OCI-M1 (cell line): ENCODE data around the gene ANXA2.
"Not testable (repeated sequence)": the region's sequence is repeated elsewhere in the genome, so short reads cannot be mapped to it uniquely, and the experiment has no call there.

ENCODE experiments used
- DNase-seq: peaks from one replicate; lab custom pipeline; 2025; lab: John Stamatoyannopoulos, UW

ANXA2 gene

DNA sequence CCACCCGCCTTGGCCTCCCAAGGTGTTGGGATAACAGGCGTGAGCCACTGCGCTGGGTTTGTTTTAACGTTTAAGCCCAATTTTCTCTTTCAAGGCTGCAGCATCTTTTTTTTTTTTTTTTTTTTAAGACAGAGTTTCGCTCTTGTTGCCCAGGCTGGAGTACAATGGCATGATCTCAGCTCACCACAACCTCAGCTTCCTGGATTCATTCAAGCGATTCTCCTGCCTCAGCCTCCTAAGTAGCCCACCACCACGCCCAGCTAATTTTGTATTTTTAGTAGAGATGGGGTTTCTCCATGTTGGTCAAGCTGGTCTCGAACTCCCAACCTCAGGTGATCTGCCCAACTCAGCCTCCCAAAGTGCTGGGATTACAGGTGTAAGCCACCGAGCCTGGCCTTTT lies 12.6 kb upstream of the ANXA2 start:
- not testable (repeated sequence) for DNase-seq

GRCh38 chr15:60408463-60408981 lies 10.7 kb upstream of the ANXA2 start:
- peak; percentile 68 for DNase-seq

GRCh38 chr15:60407415-60407805 lies 9.6 kb upstream of the ANXA2 start:
- DNase-seq = no peak

DNA sequence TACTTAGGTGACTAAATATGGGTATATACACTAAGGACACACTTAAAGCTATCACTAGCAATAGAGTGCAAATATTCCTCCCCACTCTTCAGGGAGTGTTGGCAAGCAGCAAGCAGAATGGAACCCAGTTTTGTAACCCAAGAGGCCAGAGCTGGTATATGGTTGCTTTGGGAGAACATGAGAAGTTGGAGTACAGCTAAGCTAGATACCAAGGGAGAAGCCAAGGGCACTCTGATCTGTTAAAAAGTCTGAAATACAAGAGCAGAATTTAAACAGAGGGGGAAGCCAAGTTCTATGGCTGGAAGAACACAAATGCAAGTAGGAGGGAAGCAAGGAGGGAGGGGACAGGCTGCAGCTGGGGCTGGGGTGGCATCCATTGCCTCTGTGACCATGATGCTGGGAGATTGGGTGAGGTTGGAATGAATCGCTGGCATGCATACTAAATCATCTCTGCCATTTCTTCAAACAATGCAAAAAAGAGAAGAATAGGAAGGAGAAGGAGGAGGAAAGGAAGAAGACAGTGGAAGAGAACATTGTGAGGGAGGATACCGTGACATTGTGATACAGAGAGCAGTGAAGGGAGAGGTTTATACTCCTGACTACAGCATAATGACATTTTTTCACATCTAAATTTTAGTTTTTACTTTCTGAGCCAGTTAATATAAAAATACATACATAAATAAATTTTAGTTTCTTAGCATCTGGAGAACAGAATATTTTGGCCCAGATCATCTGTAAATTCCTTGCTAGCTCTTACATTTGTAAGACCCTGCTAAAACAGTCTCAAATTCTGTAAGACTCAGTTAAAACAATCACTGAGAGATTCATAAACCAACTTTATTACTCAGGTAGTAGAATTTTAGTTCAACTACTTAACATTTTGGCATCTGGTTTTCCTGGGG lies 9.0 kb upstream of the ANXA2 start:
- no peak for DNase-seq

GRCh38 chr15:60405399-60405798 lies 7.6 kb upstream of the ANXA2 start:
- no peak for DNase-seq

DNA sequence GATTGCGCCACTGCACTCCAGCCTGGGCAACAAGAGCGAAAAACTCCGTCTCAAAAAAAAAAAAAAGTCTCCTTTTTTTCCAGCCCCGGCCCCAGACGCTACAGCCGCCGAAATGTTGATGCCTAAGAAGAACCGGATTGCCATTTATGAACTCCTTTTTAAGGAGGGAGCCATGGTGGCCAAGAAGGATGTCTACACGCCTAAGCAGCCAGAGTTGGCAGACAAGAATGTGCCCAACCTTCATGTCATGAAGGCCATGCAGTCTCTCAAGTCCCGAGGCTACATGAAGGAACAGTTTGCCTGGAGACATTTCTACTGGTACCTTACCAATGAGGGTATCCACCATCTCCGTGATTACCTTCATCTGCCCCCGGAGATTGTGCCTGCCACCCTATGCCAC lies 6.6 kb upstream of the ANXA2 start:
- not testable (repeated sequence) for DNase-seq

- no peak for DNase-seq
Observed at GRCh38 chr15:60400944-60401343, 3.2 kb upstream of the ANXA2 start.

DNA sequence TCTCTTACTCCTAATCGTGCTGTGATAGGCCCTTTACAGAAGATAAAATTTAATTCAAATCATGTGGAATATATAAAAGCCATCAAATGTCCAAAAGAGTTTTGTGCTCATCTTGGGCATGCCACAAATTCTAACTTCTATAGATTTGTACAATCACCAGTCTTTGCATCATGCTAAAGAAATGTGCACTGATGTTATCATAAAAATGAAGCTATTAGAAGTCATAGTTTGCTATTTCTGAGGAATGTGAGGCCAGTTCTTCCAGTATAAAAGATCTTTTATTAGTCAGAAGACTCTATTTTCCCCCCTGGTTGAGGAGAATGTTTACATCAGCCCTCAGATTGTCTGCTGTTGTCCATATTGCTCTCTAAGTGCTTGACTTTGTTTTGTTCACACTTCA lies 2.1 kb upstream of the ANXA2 start:
- DNase-seq = no peak

- no peak for DNase-seq
Observed at GRCh38 chr15:60399246-60399915, 1.6 kb upstream of the ANXA2 start.

DNA sequence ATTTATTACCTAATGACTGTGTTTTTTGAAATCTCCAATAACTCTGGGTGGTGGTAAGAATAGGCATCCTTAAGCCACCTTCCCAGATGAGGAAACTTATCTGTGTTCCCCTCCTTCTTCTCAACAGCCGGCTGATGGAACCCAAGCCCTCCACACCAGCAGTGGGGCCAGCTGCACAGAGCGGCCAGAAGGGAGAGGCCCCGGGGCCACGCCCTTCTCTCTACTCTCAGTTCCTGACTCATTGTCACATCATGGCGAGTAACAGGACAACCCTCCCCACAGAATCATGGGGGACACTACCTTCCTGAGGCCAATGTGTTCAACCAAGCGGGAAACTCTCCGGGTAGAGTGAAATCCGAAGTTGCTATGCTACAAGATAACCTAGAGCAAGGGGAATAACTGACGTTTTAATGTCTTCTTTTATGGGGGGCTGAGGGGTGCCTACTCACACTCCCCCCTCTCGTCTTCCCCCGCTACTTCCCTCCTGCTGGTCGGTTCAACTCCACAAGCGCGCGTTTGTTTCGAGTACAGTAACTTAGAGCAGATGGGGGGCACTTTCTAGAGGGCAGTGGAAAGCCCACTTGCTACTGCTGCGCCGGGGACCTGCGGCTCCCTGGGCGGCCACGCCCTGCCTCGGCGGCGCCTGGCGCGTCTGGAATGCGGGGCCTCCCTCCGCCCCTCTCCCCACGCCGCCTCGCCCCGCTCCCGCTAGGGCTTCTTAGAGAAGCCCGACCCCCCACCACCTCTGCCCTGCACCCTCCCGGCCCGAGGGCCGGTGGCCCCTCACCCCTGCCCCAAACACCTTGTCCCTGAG lies 621 bp downstream of the ANXA2 start:
- peak; percentile 85 for DNase-seq

GRCh38 chr15:60396560-60396957 lies 1.2 kb downstream of the ANXA2 start:
- no peak for DNase-seq

GRCh38 chr15:60396100-60396499 lies 1.7 kb downstream of the ANXA2 start:
- no peak for DNase-seq

- no peak for DNase-seq
Observed at GRCh38 chr15:60395276-60396011, 2.3 kb downstream of the ANXA2 start.

DNA sequence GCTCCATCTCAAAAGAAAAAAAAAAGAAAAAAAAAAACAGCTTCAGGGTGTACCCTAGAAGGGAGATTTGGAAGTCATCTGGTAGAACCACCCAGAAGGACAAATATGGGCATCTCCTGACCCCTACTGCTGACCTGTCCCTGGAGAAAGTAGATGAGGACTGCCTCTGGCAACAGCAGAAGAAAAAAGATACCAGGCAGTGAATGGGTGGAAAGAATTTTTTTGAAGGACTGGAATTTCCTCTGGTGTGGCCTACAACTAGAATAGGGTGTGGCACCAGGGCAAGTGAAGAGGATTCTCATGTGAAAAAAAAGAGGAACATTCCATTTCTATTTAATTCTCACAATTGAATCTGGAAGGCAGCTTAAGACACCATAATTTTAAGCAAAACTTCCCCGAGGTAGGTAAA lies 3.1 kb downstream of the ANXA2 start:
- DNase-seq = no peak

DNA sequence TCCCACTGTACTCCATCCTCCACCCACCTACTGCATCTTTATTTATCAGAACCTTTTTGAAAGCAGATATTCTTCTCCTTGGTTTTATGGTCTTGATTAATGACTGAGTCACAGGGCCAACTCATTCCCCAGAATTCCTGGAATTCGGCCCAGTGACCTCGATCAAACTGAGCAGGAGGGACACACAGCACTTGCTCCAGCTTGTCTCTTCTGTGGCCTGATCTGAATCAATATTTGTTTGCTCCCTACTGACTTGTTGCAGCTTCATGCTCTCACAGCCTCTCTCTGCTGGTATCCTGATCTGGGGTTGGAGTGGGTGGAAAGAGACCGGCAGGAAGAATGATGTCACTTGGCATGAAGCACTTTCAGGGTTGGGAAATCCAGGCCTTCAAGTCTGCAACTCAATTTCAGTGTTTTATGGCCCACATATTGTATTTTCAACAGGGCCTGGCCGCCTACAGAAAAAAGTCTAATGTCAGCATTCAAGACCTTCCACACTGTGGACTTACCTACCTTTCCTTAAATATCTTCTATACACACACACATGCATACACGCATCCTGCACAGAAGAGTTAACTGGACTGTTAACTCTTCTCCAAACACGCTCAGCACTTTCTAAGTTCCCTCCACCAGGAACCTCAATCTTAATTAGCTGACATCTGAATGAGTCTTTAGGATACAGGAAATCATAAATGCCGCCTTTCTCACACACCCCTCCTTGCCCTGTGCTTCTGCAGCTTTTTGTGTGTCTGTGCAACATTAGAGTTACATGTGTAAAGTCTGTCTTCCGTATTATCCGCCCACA lies 4.6 kb downstream of the ANXA2 start:
- no peak for DNase-seq

- no peak for DNase-seq
Observed at GRCh38 chr15:60392601-60392985, 5.2 kb downstream of the ANXA2 start.

DNA sequence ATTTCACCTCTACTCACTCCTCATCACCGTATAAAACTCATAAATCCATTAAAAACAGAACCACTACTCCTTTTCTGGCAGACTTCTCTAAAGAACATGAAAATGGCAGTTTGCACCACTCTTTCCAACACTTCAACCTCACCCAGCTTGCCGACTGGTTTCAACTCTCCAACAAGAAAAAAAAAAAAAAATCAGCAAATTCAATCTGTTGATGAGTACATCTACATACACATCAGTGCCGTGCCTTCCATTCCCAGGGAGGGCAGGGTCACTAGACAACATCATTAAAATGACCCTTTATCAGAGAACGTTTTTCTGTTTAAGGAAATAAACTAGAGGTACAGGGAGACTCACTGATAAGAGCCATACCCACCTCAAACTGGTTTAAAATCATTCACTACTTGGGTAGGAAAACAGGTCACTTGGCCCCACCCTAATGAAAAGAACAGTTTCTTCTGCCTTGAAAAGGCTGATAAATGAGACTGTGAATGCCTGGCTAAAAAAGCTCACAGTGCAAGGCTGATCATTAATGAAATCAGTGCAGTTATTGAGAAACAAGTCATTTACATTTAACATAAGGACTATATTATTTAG lies 6.0 kb downstream of the ANXA2 start:
- no peak for DNase-seq

DNA sequence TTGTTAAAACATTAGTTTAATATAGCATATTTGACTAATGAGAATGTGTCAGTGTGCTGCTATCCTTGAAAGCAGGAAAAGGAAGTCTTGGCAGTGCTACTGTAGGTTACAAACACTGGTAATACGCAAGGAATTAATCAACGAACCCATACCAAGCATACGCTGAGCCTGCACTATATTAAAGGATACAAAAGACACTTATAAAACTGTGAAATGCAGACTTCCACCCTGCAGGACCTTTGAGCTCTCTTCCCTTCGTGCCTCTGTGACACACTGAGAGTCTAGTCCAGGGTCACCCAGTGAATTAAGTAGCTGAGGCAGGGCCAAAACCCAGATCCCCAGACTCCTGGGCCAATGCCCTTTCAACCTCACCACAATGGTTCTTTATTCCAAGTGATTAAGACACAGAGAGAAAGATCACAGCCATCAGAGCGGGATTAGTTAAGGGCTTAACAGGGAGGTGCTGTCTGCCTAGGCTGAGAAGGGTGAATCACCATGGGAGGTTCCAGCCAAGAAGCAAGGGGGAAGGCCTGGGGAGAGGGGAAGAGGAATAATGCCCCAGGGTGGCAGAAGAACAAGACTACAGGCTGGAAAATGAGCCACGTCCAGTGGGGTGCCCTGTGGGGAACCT lies 6.8 kb downstream of the ANXA2 start:
- DNase-seq = peak; percentile 40

DNA sequence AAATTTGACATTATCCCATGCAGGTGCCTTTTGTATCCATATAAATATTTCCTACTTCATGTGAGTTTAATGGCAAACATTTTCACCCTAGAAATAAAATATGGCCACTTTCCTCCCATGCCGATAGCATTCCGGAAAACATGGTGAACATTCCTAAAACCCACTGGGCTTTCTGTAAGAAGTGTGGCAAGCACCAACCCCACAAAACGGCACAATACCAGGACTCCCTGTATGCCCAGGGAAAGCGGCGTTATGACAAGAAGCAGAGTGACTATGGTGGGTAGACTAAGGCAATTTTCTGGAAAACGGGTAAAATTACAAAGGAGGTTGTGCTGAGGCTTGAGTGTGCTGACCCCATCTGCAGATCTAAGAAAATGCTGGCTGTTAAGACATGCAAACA lies 7.6 kb downstream of the ANXA2 start:
- DNase-seq = no peak
